ENCODE results near the gene SEZ6L2. TPM values are rescaled to one million over a fixed set of nuclear protein-coding genes. Genes with fewer than 3 reads are reported as not detected.
A peak's percentile ranks its signal among the peaks of the same experiment; 100 is the strongest.
"Not testable (repeated sequence)": the region's sequence is repeated elsewhere in the genome, so short reads cannot be mapped to it uniquely, and the experiment has no call there.

SEZ6L2 gene
- total and polyA plus RNA-seq, 2 donors: 0.66 to 0.98 TPM

- DNase-seq (ENCODE audit: low read depth in 6 of 9, low spot score in 9 of 9): no peak
- Histone ChIP-seq H3K27ac (ENCODE audit: low read depth in 1 of 2, low read length in 1 of 2) (no peak overlapping the region), H3K4me3 (ENCODE audit: low read length in 2 of 2) (no peak overlapping the region), H3K36me3 (ENCODE audit: control insufficient read depth in 2 of 2, insufficient read depth in 2 of 2, low read length in 1 of 2) (peaks cover 19 to 37% of the 10 kb centered on the region in 2 donors), H3K9me3 (ENCODE audit: control insufficient read depth in 2 of 2, insufficient read depth in 1 of 2, low read length in 1 of 2) (no peaks in the 10 kb centered on the region), H3K4me1 (ENCODE audit: control insufficient read depth in 2 of 2, insufficient read depth in 2 of 2, low read length in 2 of 2) (no peaks in the 10 kb centered on the region), H3K27me3 (ENCODE audit: control insufficient read depth in 2 of 2, insufficient read depth in 1 of 2, low read length in 1 of 2) (no peaks in the 10 kb centered on the region)
- 97% methylated on average over 6 of the region's 6 CpGs for WGBS
Observed at GRCh38 chr16:29839822-29840221, 59.5 kb downstream of the SEZ6L2 start.

GRCh38 chr16:29837841-29838240 lies 61.5 kb downstream of the SEZ6L2 start:
- no peak overlapping the region for H3K4me3 ChIP-seq (ENCODE audit: low read length in 2 of 2)
- no peaks in the 10 kb centered on the region for H3K4me1 ChIP-seq (ENCODE audit: control insufficient read depth in 2 of 2, insufficient read depth in 2 of 2, low read length in 2 of 2)
- H3K27ac ChIP-seq (ENCODE audit: low read depth in 1 of 2, low read length in 1 of 2): no peak overlapping the region
- H3K36me3 ChIP-seq (ENCODE audit: control insufficient read depth in 2 of 2, insufficient read depth in 2 of 2, low read length in 1 of 2): peaks cover 25 to 46% of the 10 kb centered on the region in 2 donors
- no peaks in the 10 kb centered on the region for H3K27me3 ChIP-seq (ENCODE audit: control insufficient read depth in 2 of 2, insufficient read depth in 1 of 2, low read length in 1 of 2)
- WGBS: 98% methylated on average over 5 of the region's 5 CpGs
- no peak for DNase-seq (ENCODE audit: low read depth in 6 of 9, low spot score in 9 of 9)
- peaks cover 0 to 8% of the 10 kb centered on the region in 2 donors for H3K9me3 ChIP-seq (ENCODE audit: control insufficient read depth in 2 of 2, insufficient read depth in 1 of 2, low read length in 1 of 2)

- no peak for DNase-seq (ENCODE audit: low read depth in 6 of 9, low spot score in 9 of 9)
- Histone ChIP-seq H3K9me3 (ENCODE audit: control insufficient read depth in 2 of 2, insufficient read depth in 1 of 2, low read length in 1 of 2) (peaks cover 0 to 8% of the 10 kb centered on the region in 2 donors), H3K4me1 (ENCODE audit: control insufficient read depth in 2 of 2, insufficient read depth in 2 of 2, low read length in 2 of 2) (no peaks in the 10 kb centered on the region), H3K27me3 (ENCODE audit: control insufficient read depth in 2 of 2, insufficient read depth in 1 of 2, low read length in 1 of 2) (no peaks in the 10 kb centered on the region), H3K27ac (ENCODE audit: low read depth in 1 of 2, low read length in 1 of 2) (no peak overlapping the region), H3K4me3 (ENCODE audit: low read length in 2 of 2) (no peak overlapping the region), H3K36me3 (ENCODE audit: control insufficient read depth in 2 of 2, insufficient read depth in 2 of 2, low read length in 1 of 2) (peaks cover 25 to 40% of the 10 kb centered on the region in 2 donors)
- 96% methylated on average over 15 of the region's 15 CpGs for WGBS
Observed at GRCh38 chr16:29836623-29837022, 62.7 kb downstream of the SEZ6L2 start.

- Histone ChIP-seq H3K4me1 (ENCODE audit: control insufficient read depth in 2 of 2, insufficient read depth in 2 of 2, low read length in 2 of 2) (no peaks in the 10 kb centered on the region), H3K27ac (ENCODE audit: low read depth in 1 of 2, low read length in 1 of 2) (no peak overlapping the region), H3K36me3 (ENCODE audit: control insufficient read depth in 2 of 2, insufficient read depth in 2 of 2, low read length in 1 of 2) (peaks cover 28 to 44% of the 10 kb centered on the region in 2 donors), H3K9me3 (ENCODE audit: control insufficient read depth in 2 of 2, insufficient read depth in 1 of 2, low read length in 1 of 2) (peaks cover 0 to 8% of the 10 kb centered on the region in 2 donors), H3K27me3 (ENCODE audit: control insufficient read depth in 2 of 2, insufficient read depth in 1 of 2, low read length in 1 of 2) (no peaks in the 10 kb centered on the region), H3K4me3 (ENCODE audit: low read length in 2 of 2) (no peak overlapping the region)
- 99% methylated on average over 7 of the region's 7 CpGs for WGBS
- no peak for DNase-seq (ENCODE audit: low read depth in 6 of 9, low spot score in 9 of 9)
Observed at GRCh38 chr16:29835926-29836325, 63.4 kb downstream of the SEZ6L2 start.

GRCh38 chr16:29834079-29834478 lies 65.3 kb downstream of the SEZ6L2 start:
- H3K36me3 ChIP-seq (ENCODE audit: control insufficient read depth in 2 of 2, insufficient read depth in 2 of 2, low read length in 1 of 2): peaks cover 27 to 43% of the 10 kb centered on the region in 2 donors
- H3K9me3 ChIP-seq (ENCODE audit: control insufficient read depth in 2 of 2, insufficient read depth in 1 of 2, low read length in 1 of 2): peaks cover 0 to 8% of the 10 kb centered on the region in 2 donors
- no peak overlapping the region for H3K4me3 ChIP-seq (ENCODE audit: low read length in 2 of 2)
- H3K27me3 ChIP-seq (ENCODE audit: control insufficient read depth in 2 of 2, insufficient read depth in 1 of 2, low read length in 1 of 2): no peaks in the 10 kb centered on the region
- H3K27ac ChIP-seq (ENCODE audit: low read depth in 1 of 2, low read length in 1 of 2): no peak overlapping the region
- WGBS: 99% methylated on average over 5 of the region's 5 CpGs
- no peaks in the 10 kb centered on the region for H3K4me1 ChIP-seq (ENCODE audit: control insufficient read depth in 2 of 2, insufficient read depth in 2 of 2, low read length in 2 of 2)
- DNase-seq (ENCODE audit: low read depth in 6 of 9, low spot score in 9 of 9): no peak

GRCh38 chr16:29833219-29833618 lies 66.1 kb downstream of the SEZ6L2 start:
- not testable (repeated sequence) for DNase-seq (ENCODE audit: low read depth in 6 of 9, low spot score in 9 of 9); H3K27me3 ChIP-seq (ENCODE audit: control insufficient read depth in 2 of 2, insufficient read depth in 1 of 2, low read length in 1 of 2); H3K27ac ChIP-seq (ENCODE audit: low read depth in 1 of 2, low read length in 1 of 2); H3K4me3 ChIP-seq (ENCODE audit: low read length in 2 of 2); H3K4me1 ChIP-seq (ENCODE audit: control insufficient read depth in 2 of 2, insufficient read depth in 2 of 2, low read length in 2 of 2); H3K9me3 ChIP-seq (ENCODE audit: control insufficient read depth in 2 of 2, insufficient read depth in 1 of 2, low read length in 1 of 2)
- H3K36me3 ChIP-seq (ENCODE audit: control insufficient read depth in 2 of 2, insufficient read depth in 2 of 2, low read length in 1 of 2): peaks cover 26 to 41% of the 10 kb centered on the region in 2 donors
- WGBS: 99% methylated on average over 4 of the region's 4 CpGs

GRCh38 chr16:29831490-29831889 lies 67.9 kb downstream of the SEZ6L2 start:
- H3K4me1 ChIP-seq (ENCODE audit: control insufficient read depth in 2 of 2, insufficient read depth in 2 of 2, low read length in 2 of 2): peaks cover 11 to 25% of the 10 kb centered on the region in 2 donors
- H3K36me3 ChIP-seq (ENCODE audit: control insufficient read depth in 2 of 2, insufficient read depth in 2 of 2, low read length in 1 of 2): peaks cover 19 to 34% of the 10 kb centered on the region in 2 donors
- peaks cover 0 to 8% of the 10 kb centered on the region in 2 donors for H3K9me3 ChIP-seq (ENCODE audit: control insufficient read depth in 2 of 2, insufficient read depth in 1 of 2, low read length in 1 of 2)
- no peak for DNase-seq (ENCODE audit: low read depth in 6 of 9, low spot score in 9 of 9)
- no peak overlapping the region for H3K27ac ChIP-seq (ENCODE audit: low read depth in 1 of 2, low read length in 1 of 2)
- no peaks in the 10 kb centered on the region for H3K27me3 ChIP-seq (ENCODE audit: control insufficient read depth in 2 of 2, insufficient read depth in 1 of 2, low read length in 1 of 2)
- WGBS: 94% methylated on average over 2 of the region's 2 CpGs
- H3K4me3 ChIP-seq (ENCODE audit: low read length in 2 of 2): no peak overlapping the region

- Histone ChIP-seq H3K4me1 (ENCODE audit: control insufficient read depth in 2 of 2, insufficient read depth in 2 of 2, low read length in 2 of 2) (peaks cover 18 to 33% of the 10 kb centered on the region in 2 donors), H3K27me3 (ENCODE audit: control insufficient read depth in 2 of 2, insufficient read depth in 1 of 2, low read length in 1 of 2) (no peaks in the 10 kb centered on the region), H3K9me3 (ENCODE audit: control insufficient read depth in 2 of 2, insufficient read depth in 1 of 2, low read length in 1 of 2) (peaks cover 0 to 8% of the 10 kb centered on the region in 2 donors), H3K4me3 (ENCODE audit: low read length in 2 of 2) (no peak overlapping the region), H3K36me3 (ENCODE audit: control insufficient read depth in 2 of 2, insufficient read depth in 2 of 2, low read length in 1 of 2) (peaks cover 18 to 32% of the 10 kb centered on the region in 2 donors), H3K27ac (ENCODE audit: low read depth in 1 of 2, low read length in 1 of 2) (no peak overlapping the region)
- 99% methylated on average over 11 of the region's 11 CpGs for WGBS
- DNase-seq (ENCODE audit: low read depth in 6 of 9, low spot score in 9 of 9): no peak
Observed at GRCh38 chr16:29830774-29831173, 68.6 kb downstream of the SEZ6L2 start.

GRCh38 chr16:29826342-29826695 lies 73.0 kb downstream of the SEZ6L2 start:
- DNase-seq (ENCODE audit: low read depth in 6 of 9, low spot score in 9 of 9): no peak
- Histone ChIP-seq H3K27ac (ENCODE audit: low read depth in 1 of 2, low read length in 1 of 2) (peak overlapping the region in 1 of 2 donors; percentile 31), H3K4me3 (ENCODE audit: low read length in 2 of 2) (no peak overlapping the region), H3K4me1 (ENCODE audit: control insufficient read depth in 2 of 2, insufficient read depth in 2 of 2, low read length in 2 of 2) (peaks cover 37 to 64% of the 10 kb centered on the region in 2 donors), H3K9me3 (ENCODE audit: control insufficient read depth in 2 of 2, insufficient read depth in 1 of 2, low read length in 1 of 2) (no peaks in the 10 kb centered on the region), H3K27me3 (ENCODE audit: control insufficient read depth in 2 of 2, insufficient read depth in 1 of 2, low read length in 1 of 2) (no peaks in the 10 kb centered on the region), H3K36me3 (ENCODE audit: control insufficient read depth in 2 of 2, insufficient read depth in 2 of 2, low read length in 1 of 2) (peaks cover 13 to 16% of the 10 kb centered on the region in 2 donors)
- 96% methylated on average over 5 of the region's 8 CpGs for WGBS
